ENCODE data around the gene ACER2.

Gene ACER2

GRCh38 chr9:19429595-19429994, 20.8 kb downstream of the ACER2 start:
- Histone ChIP-seq H3K27me3 (ENCODE audit: insufficient read depth, low read length) (no peaks in the 10 kb centered on the region), H3K4me1 (ENCODE audit: control insufficient read depth in 1 of 2, insufficient read depth in 2 of 2, low read length in 2 of 2) (peaks cover 3 to 7% of the 10 kb centered on the region in 2 experiments), H3K9ac (ENCODE audit: low read length) (no peak overlapping the region), H3K9me3 (ENCODE audit: insufficient read depth, low read depth, low read length) (no peaks in the 10 kb centered on the region), H4K91ac (ENCODE audit: low read depth, low read length) (no peak overlapping the region), H2AK5ac (ENCODE audit: low read length) (no peak overlapping the region), H3K36me3 (ENCODE audit: control insufficient read depth in 1 of 2, insufficient read depth in 2 of 2, low read length in 2 of 2) (peaks cover 2 to 3% of the 10 kb centered on the region in 2 experiments), H3K27ac (ENCODE audit: low read depth, low read length) (no peak overlapping the region), H3K23ac (ENCODE audit: low read length) (no peak overlapping the region), H2BK5ac (ENCODE audit: low read depth, low read length, poor library complexity) (no peak overlapping the region), H3K4me2 (ENCODE audit: low read length) (no peak overlapping the region), H3K79me1 (ENCODE audit: low read length) (no peaks in the 10 kb centered on the region), H3K4ac (ENCODE audit: low read depth, low read length) (no peak overlapping the region), H3K4me3 (ENCODE audit: low read depth, low read length) (no peak overlapping the region), H3K14ac (ENCODE audit: low read length) (no peak overlapping the region), H3K79me2 (ENCODE audit: control insufficient read depth, insufficient read depth, low read length, poor library complexity) (no peaks in the 10 kb centered on the region), H2BK12ac (ENCODE audit: low read length) (no peak overlapping the region), H4K12ac (ENCODE audit: low read depth, low read length) (no peak overlapping the region), H3K18ac (ENCODE audit: low read length) (no peak overlapping the region), H2BK120ac (ENCODE audit: insufficient read depth, low read length, poor library complexity) (no peak overlapping the region), H2AFZ (ENCODE audit: insufficient read depth, low read length, poor library complexity) (no peak overlapping the region), H4K8ac (ENCODE audit: low read depth, low read length) (no peak overlapping the region)
- no CpG with 5 or more reads among the region's 2 CpGs for WGBS (ENCODE audit: extremely low coverage, insufficient coverage, insufficient read length)
- peak; percentile 36 to 65 for DNase-seq

DNA sequence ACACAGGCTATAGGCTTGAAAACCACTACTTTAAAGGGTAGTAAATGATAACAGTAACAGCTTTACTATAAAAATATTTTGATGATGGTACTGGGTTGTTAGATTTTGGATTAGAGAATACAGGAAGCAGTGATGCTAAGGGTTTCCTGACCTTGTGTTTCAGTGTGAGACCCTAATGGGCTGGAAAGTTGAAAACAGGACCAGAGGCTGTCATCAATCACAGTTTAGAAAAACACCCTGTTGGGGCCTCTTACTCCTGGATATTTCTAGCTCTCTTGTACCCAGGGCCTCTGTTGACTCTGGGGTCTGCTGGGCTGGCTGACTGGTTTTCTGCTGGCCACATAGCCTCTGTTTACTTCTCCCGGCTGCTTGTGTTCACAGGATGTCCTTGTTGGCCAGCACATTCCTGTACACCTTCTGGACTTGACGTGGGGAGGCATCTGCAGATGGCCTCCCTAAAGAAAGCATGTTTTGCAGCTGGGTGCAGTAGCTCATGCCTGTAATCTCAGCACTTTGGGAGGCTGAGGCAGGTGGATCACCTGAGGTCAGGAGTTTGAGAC, 21.5 kb downstream of the ACER2 start:
- no peaks in the 10 kb centered on the region for H3K27me3 ChIP-seq (ENCODE audit: insufficient read depth, low read length)
- H3K36me3 ChIP-seq (ENCODE audit: control insufficient read depth in 1 of 2, insufficient read depth in 2 of 2, low read length in 2 of 2) = peaks cover 2 to 4% of the 10 kb centered on the region in 2 experiments
- no peak overlapping the region for H3K18ac ChIP-seq (ENCODE audit: low read length)
- no peak overlapping the region for H4K8ac ChIP-seq (ENCODE audit: low read depth, low read length)
- H3K79me1 ChIP-seq (ENCODE audit: low read length) = no peaks in the 10 kb centered on the region
- H3K79me2 ChIP-seq (ENCODE audit: control insufficient read depth, insufficient read depth, low read length, poor library complexity) = no peaks in the 10 kb centered on the region
- no peak overlapping the region for H3K14ac ChIP-seq (ENCODE audit: low read length)
- peak in 1 of 2 donors; percentile 39 for DNase-seq
- H3K4ac ChIP-seq (ENCODE audit: low read depth, low read length) = no peak overlapping the region
- H4K91ac ChIP-seq (ENCODE audit: low read depth, low read length) = no peak overlapping the region
- H3K27ac ChIP-seq (ENCODE audit: low read depth, low read length) = no peak overlapping the region
- no peak overlapping the region for H2BK12ac ChIP-seq (ENCODE audit: low read length)
- no peak overlapping the region for H2AK5ac ChIP-seq (ENCODE audit: low read length)
- no peak overlapping the region for H3K9ac ChIP-seq (ENCODE audit: low read length)
- H3K4me3 ChIP-seq (ENCODE audit: low read depth, low read length) = no peak overlapping the region
- no peak overlapping the region for H2AFZ ChIP-seq (ENCODE audit: insufficient read depth, low read length, poor library complexity)
- H3K4me2 ChIP-seq (ENCODE audit: low read length) = no peak overlapping the region
- no peaks in the 10 kb centered on the region for H3K9me3 ChIP-seq (ENCODE audit: insufficient read depth, low read depth, low read length)
- H4K12ac ChIP-seq (ENCODE audit: low read depth, low read length) = no peak overlapping the region
- no peak overlapping the region for H2BK120ac ChIP-seq (ENCODE audit: insufficient read depth, low read length, poor library complexity)
- whole genome bisulfite sequencing (ENCODE audit: extremely low coverage, insufficient coverage, insufficient read length) = no CpG with 5 or more reads among the region's 2 CpGs
- H2BK5ac ChIP-seq (ENCODE audit: low read depth, low read length, poor library complexity) = no peak overlapping the region
- no peak overlapping the region for H3K23ac ChIP-seq (ENCODE audit: low read length)
- H3K4me1 ChIP-seq (ENCODE audit: control insufficient read depth in 1 of 2, insufficient read depth in 2 of 2, low read length in 2 of 2) = peaks cover 3 to 7% of the 10 kb centered on the region in 2 experiments

DNA sequence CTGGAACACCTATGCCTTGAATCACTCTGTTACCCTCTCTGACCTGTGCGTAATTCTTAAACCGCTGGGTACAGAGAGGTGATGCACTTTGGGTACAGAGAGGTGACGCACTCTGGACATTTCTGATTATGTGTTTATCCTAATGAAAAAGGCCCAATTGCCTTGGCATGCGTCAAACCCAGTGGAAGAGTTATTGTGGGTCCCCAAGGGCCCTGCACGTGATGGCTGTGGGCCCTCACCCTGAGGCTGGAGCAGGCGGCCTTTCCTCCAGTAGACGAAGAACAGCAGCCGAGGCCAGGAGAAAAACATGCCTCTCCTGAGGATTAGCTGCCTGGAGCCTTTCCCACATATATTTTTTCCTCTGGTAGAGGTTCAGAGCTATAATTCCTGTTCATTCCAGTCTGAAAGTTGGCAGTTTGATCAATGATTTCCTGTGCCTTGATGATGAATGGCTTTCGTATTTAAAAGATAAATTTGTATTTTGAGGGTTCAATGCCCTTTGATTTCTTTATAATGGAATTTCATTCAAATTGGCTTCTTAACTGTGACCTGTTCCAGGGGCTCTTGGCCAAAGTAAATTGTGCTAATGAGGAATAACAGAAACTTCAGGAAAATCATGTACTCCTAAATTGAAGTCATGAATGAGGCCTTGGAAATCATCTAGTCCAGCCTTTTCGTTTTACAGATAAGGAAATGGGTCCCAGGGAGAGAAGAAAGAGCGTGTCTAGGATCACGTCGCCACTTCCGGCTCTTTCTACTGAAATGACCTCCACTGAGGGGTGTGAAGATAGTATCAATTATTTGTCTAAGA, 22.8 kb downstream of the ACER2 start:
- no peak overlapping the region for H4K91ac ChIP-seq (ENCODE audit: low read depth, low read length)
- no peaks in the 10 kb centered on the region for H3K79me2 ChIP-seq (ENCODE audit: control insufficient read depth, insufficient read depth, low read length, poor library complexity)
- H3K36me3 ChIP-seq (ENCODE audit: control insufficient read depth in 1 of 2, insufficient read depth in 2 of 2, low read length in 2 of 2) = peaks cover 3 to 4% of the 10 kb centered on the region in 2 experiments
- no peaks in the 10 kb centered on the region for H3K9me3 ChIP-seq (ENCODE audit: insufficient read depth, low read depth, low read length)
- H4K8ac ChIP-seq (ENCODE audit: low read depth, low read length) = no peak overlapping the region
- H3K4me3 ChIP-seq (ENCODE audit: low read depth, low read length) = no peak overlapping the region
- H3K27ac ChIP-seq (ENCODE audit: low read depth, low read length) = no peak overlapping the region
- no peaks in the 10 kb centered on the region for H3K79me1 ChIP-seq (ENCODE audit: low read length)
- H4K12ac ChIP-seq (ENCODE audit: low read depth, low read length) = no peak overlapping the region
- H3K14ac ChIP-seq (ENCODE audit: low read length) = no peak overlapping the region
- no peak overlapping the region for H2BK120ac ChIP-seq (ENCODE audit: insufficient read depth, low read length, poor library complexity)
- H2AK5ac ChIP-seq (ENCODE audit: low read length) = no peak overlapping the region
- H3K27me3 ChIP-seq (ENCODE audit: insufficient read depth, low read length) = no peaks in the 10 kb centered on the region
- H3K23ac ChIP-seq (ENCODE audit: low read length) = no peak overlapping the region
- DNase-seq = peak; percentile 75
- no peak overlapping the region for H2AFZ ChIP-seq (ENCODE audit: insufficient read depth, low read length, poor library complexity)
- H3K4me2 ChIP-seq (ENCODE audit: low read length) = no peak overlapping the region
- no peak overlapping the region for H3K4ac ChIP-seq (ENCODE audit: low read depth, low read length)
- H3K9ac ChIP-seq (ENCODE audit: low read length) = no peak overlapping the region
- H2BK12ac ChIP-seq (ENCODE audit: low read length) = peak overlapping the region; percentile 8
- no peak overlapping the region for H2BK5ac ChIP-seq (ENCODE audit: low read depth, low read length, poor library complexity)
- WGBS (ENCODE audit: extremely low coverage, insufficient coverage, insufficient read length) = no CpG with 5 or more reads among the region's 14 CpGs
- no peak overlapping the region for H3K18ac ChIP-seq (ENCODE audit: low read length)
- peaks cover 3 to 7% of the 10 kb centered on the region in 2 experiments for H3K4me1 ChIP-seq (ENCODE audit: control insufficient read depth in 1 of 2, insufficient read depth in 2 of 2, low read length in 2 of 2)

GRCh38 chr9:19432473-19432872, 23.7 kb downstream of the ACER2 start:
- no peak overlapping the region for H3K9ac ChIP-seq (ENCODE audit: low read length)
- peaks cover 3 to 4% of the 10 kb centered on the region in 2 experiments for H3K36me3 ChIP-seq (ENCODE audit: control insufficient read depth in 1 of 2, insufficient read depth in 2 of 2, low read length in 2 of 2)
- H3K79me2 ChIP-seq (ENCODE audit: control insufficient read depth, insufficient read depth, low read length, poor library complexity) = no peaks in the 10 kb centered on the region
- no peaks in the 10 kb centered on the region for H3K9me3 ChIP-seq (ENCODE audit: insufficient read depth, low read depth, low read length)
- H3K14ac ChIP-seq (ENCODE audit: low read length) = no peak overlapping the region
- no peak overlapping the region for H3K23ac ChIP-seq (ENCODE audit: low read length)
- H2BK120ac ChIP-seq (ENCODE audit: insufficient read depth, low read length, poor library complexity) = no peak overlapping the region
- no peak overlapping the region for H3K27ac ChIP-seq (ENCODE audit: low read depth, low read length)
- H3K27me3 ChIP-seq (ENCODE audit: insufficient read depth, low read length) = no peaks in the 10 kb centered on the region
- no peak overlapping the region for H3K18ac ChIP-seq (ENCODE audit: low read length)
- DNase-seq = no peak
- H2AK5ac ChIP-seq (ENCODE audit: low read length) = no peak overlapping the region
- H4K8ac ChIP-seq (ENCODE audit: low read depth, low read length) = no peak overlapping the region
- H3K4ac ChIP-seq (ENCODE audit: low read depth, low read length) = no peak overlapping the region
- H3K4me3 ChIP-seq (ENCODE audit: low read depth, low read length) = no peak overlapping the region
- no peaks in the 10 kb centered on the region for H3K79me1 ChIP-seq (ENCODE audit: low read length)
- H3K4me1 ChIP-seq (ENCODE audit: control insufficient read depth in 1 of 2, insufficient read depth in 2 of 2, low read length in 2 of 2) = peaks cover 3 to 7% of the 10 kb centered on the region in 2 experiments
- no peak overlapping the region for H2BK5ac ChIP-seq (ENCODE audit: low read depth, low read length, poor library complexity)
- no peak overlapping the region for H4K91ac ChIP-seq (ENCODE audit: low read depth, low read length)
- H4K12ac ChIP-seq (ENCODE audit: low read depth, low read length) = no peak overlapping the region
- no peak overlapping the region for H2AFZ ChIP-seq (ENCODE audit: insufficient read depth, low read length, poor library complexity)
- no peak overlapping the region for H2BK12ac ChIP-seq (ENCODE audit: low read length)
- no peak overlapping the region for H3K4me2 ChIP-seq (ENCODE audit: low read length)
